ENCODE data around the gene CEP43.

The CEP43 gene

GRCh38 chr6:167046861-167047495 is 47.8 kb downstream of the CEP43 start:
- TF ChIP-seq POLR2AphosphoS5 (IDR thresholded peaks at IDR 0.05; ENCODE audit: low read depth) (no peak), CTCF (IDR thresholded peaks at IDR 0.05; ENCODE audit: insufficient read depth, low read length) (no peak), REST (IDR thresholded peaks at IDR 0.05; ENCODE audit: insufficient replicate concordance, low read depth) (no peak), GABPA (IDR thresholded peaks at IDR 0.05; ENCODE audit: low read depth) (no peak), SPI1 (IDR thresholded peaks at IDR 0.05; ENCODE audit: borderline replicate concordance, low read depth) (no peak)
- no peak for DNase-seq (ENCODE audit: low read depth in 1 of 2, low spot score in 1 of 2)
- Histone ChIP-seq H3K27me3 (ENCODE audit: insufficient read depth, poor library complexity, severe bottlenecking) (no peaks in the 10 kb centered on the region), H3K4me3 (replicated peaks; ENCODE audit: insufficient read depth, low read length) (no peak overlapping the region), H3K27ac (replicated peaks) (peak overlapping the region; percentile 46)

GRCh38 chr6:167047554-167047953 is 48.4 kb downstream of the CEP43 start:
- H3K27me3 ChIP-seq (ENCODE audit: insufficient read depth, poor library complexity, severe bottlenecking) = no peaks in the 10 kb centered on the region
- H3K27ac ChIP-seq (replicated peaks) = peak overlapping the region; percentile 46
- peak; percentile 47 to 74 for DNase-seq (ENCODE audit: low read depth in 1 of 2, low spot score in 1 of 2)
- no peak overlapping the region for H3K4me3 ChIP-seq (replicated peaks; ENCODE audit: insufficient read depth, low read length)
- TF ChIP-seq GABPA (IDR thresholded peaks at IDR 0.05; ENCODE audit: low read depth) = no peak
- no peak for TF ChIP-seq POLR2AphosphoS5 (IDR thresholded peaks at IDR 0.05; ENCODE audit: low read depth)
- TF ChIP-seq SPI1 (IDR thresholded peaks at IDR 0.05; ENCODE audit: borderline replicate concordance, low read depth) = peak; percentile 88
- TF ChIP-seq CTCF (IDR thresholded peaks at IDR 0.05; ENCODE audit: insufficient read depth, low read length) = no peak
- no peak for TF ChIP-seq REST (IDR thresholded peaks at IDR 0.05; ENCODE audit: insufficient replicate concordance, low read depth)

Small RNAs within 50 kb of the gene (microRNA-seq; reads per million reads assigned to microRNA genes)
- gene MIR3939 = 11.5 reads per million, percentile 35 among the genes with 10 or more reads in this experiment

All from HL-60 (cell line).